Neuron (in vitro differentiated cells): Measurements from ENCODE around the gene GIGYF2.

Source experiments
- H2AFZ ChIP-seq: one replicate; pipeline ENCODE4 v1.6.1; 2013; ENCODE audit warnings: low read depth, mild to moderate bottlenecking, inconsistent platforms, low read length, moderate library complexity
- H3K27me3 ChIP-seq: one replicate; pipeline ENCODE4 v1.6.1; 2013; ENCODE audit warnings: low read length; ENCODE audit not compliant: insufficient read depth
- H3K36me3 ChIP-seq: one replicate; pipeline ENCODE4 v1.6.1; 2013; ENCODE audit warnings: low read length; ENCODE audit not compliant: insufficient read depth
- H3K4me1 ChIP-seq: one replicate; pipeline ENCODE4 v1.6.1; 2013; ENCODE audit warnings: low read length; ENCODE audit not compliant: insufficient read depth
- H3K4me3 ChIP-seq: 2 replicates; pipeline ENCODE4 v1.5.1; 2013; ENCODE audit warnings: mild to moderate bottlenecking, low read length, moderate library complexity
- H3K9me3 ChIP-seq: one replicate; pipeline ENCODE4 v1.6.1; 2013; ENCODE audit warnings: low read length

GIGYF2 gene

GRCh38 chr2:232878855-232879617 lies 181.9 kb downstream of the GIGYF2 start:
- Histone ChIP-seq H3K4me1 (no peaks in the 10 kb centered on the region), H3K9me3 (no peaks in the 10 kb centered on the region), H3K27me3 (no peaks in the 10 kb centered on the region), H3K4me3 (no peak overlapping the region), H2AFZ (no peak overlapping the region), H3K36me3 (no peaks in the 10 kb centered on the region)

DNA sequence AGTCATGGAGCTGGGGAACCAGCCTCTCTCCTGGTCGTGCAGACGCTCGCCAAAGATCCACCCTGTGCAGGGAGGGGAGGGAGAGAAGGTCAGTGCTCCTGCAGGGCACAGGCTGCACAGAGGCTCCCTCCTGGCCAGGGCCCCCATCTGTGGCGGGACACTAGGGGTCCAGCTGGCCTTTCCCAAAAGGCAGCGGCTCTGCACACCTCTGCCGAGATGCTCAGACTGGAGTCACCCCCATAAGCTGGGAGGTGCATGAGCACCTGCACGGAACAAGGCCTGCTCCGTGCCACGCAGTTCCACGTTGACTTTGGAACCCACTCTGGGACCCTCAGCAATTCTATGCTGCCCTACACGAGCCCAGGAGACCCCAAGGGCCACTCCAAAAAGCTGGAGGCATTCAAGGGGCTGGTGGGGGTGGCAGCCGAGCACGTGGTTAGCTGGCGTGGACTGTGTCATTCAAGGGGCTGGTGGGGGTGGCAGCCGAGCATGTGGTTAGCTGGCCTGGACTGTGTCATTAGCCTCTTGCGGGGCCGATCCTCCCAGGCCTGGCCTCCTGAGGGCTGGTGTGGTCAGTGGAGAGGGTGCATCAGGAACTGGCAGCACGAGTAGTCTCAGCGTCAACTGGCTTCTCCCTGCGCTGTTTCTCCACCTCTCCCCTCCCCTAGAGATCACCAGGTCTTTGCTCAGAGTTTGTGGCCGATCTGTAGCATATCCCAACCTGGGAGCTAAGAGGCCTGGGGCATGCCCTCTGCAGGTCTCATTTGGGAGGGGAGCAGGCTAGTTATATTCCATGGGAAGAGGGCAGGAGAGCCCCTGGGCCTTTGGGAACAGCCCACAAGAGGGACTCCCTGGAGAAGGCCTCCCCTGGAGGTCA lies 182.7 kb downstream of the GIGYF2 start:
- Histone ChIP-seq H3K36me3 (no peaks in the 10 kb centered on the region), H3K9me3 (no peaks in the 10 kb centered on the region), H2AFZ (no peak overlapping the region), H3K27me3 (no peaks in the 10 kb centered on the region), H3K4me1 (no peaks in the 10 kb centered on the region), H3K4me3 (no peak overlapping the region)

GRCh38 chr2:232880764-232881351 lies 183.7 kb downstream of the GIGYF2 start:
- Histone ChIP-seq H3K4me3 (no peak overlapping the region), H2AFZ (no peak overlapping the region), H3K9me3 (no peaks in the 10 kb centered on the region), H3K36me3 (no peaks in the 10 kb centered on the region), H3K4me1 (no peaks in the 10 kb centered on the region), H3K27me3 (no peaks in the 10 kb centered on the region)

GRCh38 chr2:232882085-232882484 lies 185.0 kb downstream of the GIGYF2 start:
- Histone ChIP-seq H3K4me1 (no peaks in the 10 kb centered on the region), H3K4me3 (no peak overlapping the region), H3K9me3 (no peaks in the 10 kb centered on the region), H3K36me3 (no peaks in the 10 kb centered on the region), H2AFZ (no peak overlapping the region), H3K27me3 (no peaks in the 10 kb centered on the region)

- Histone ChIP-seq H3K4me1 (no peaks in the 10 kb centered on the region), H3K36me3 (no peaks in the 10 kb centered on the region), H2AFZ (no peak overlapping the region), H3K9me3 (no peaks in the 10 kb centered on the region), H3K27me3 (no peaks in the 10 kb centered on the region), H3K4me3 (no peak overlapping the region)
Measured at GRCh38 chr2:232882505-232883115, 185.5 kb downstream of the GIGYF2 start.

DNA sequence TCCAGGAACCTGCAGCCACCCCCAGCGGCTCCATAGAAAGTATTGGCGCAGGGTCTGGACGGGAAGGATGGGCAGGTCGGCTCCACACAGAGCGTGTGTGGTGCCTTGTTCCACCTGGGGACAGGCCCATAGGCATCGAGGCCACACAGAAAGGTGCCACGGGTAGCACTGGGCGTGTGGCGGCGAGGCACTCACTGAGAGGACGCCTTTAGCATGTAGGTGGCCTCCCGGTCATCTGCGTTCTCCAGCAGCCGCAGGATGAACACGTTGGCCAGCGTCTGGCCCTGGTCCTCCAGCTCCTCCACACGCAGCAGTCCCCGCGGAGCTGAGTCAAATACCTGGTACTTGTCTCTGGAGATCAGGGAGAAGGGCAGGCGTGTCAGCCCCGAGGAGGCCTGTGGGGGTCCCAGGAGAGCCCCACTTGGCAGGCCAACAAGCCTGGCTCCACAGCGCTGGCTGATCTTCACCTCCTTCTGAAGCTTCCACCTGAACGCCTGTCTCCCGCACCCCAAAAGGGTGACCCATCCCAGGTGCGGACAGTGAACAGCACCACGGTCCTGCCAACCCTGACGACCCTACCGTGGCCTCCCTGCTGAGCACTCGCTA lies 186.1 kb downstream of the GIGYF2 start:
- Histone ChIP-seq H3K36me3 (no peaks in the 10 kb centered on the region), H3K4me3 (no peak overlapping the region), H2AFZ (no peak overlapping the region), H3K27me3 (no peaks in the 10 kb centered on the region), H3K4me1 (no peaks in the 10 kb centered on the region), H3K9me3 (no peaks in the 10 kb centered on the region)

- H3K4me3 ChIP-seq = no peak overlapping the region
- H3K9me3 ChIP-seq = no peaks in the 10 kb centered on the region
- no peaks in the 10 kb centered on the region for H3K27me3 ChIP-seq
- no peak overlapping the region for H2AFZ ChIP-seq
- H3K36me3 ChIP-seq = no peaks in the 10 kb centered on the region
- no peaks in the 10 kb centered on the region for H3K4me1 ChIP-seq
Measured at GRCh38 chr2:232884001-232884421, 186.9 kb downstream of the GIGYF2 start.

DNA sequence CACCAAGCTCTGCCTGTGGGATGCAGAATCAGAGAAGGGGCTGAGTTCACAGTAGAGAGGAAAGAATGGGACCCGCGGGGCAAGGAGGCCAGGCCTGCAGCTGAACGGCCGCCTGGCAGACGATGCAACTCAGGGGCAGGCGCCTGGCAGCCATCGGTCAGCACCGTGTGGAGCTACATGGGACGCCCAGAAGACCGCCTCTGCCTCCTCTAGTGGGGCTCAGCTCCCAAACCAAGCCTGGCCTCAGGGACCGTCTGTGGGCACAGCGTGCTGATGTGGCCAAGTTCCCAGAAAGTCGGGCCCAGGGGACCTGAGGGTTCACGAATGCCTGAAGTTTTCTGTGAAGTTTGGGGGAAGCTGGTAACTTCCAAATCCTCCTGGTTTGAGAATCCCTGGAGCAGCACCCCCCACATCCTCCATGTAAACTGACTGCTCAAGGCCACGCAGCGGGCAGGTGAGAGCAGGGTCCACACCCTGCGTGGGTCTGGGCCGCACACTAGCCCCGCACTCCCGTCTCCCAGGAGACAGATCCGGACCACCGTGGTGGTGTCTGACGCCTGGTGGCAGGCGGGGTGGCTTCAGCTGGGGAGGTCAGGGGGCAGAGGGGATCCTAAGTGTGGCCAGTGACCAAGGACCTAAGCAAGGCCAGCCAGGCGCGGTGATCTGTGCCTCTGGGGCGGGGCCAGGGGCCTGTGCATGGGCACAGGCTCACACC lies 187.6 kb downstream of the GIGYF2 start:
- Histone ChIP-seq H3K9me3 (no peaks in the 10 kb centered on the region), H3K4me3 (no peak overlapping the region), H3K27me3 (no peaks in the 10 kb centered on the region), H3K4me1 (no peaks in the 10 kb centered on the region), H2AFZ (no peak overlapping the region), H3K36me3 (no peaks in the 10 kb centered on the region)

DNA sequence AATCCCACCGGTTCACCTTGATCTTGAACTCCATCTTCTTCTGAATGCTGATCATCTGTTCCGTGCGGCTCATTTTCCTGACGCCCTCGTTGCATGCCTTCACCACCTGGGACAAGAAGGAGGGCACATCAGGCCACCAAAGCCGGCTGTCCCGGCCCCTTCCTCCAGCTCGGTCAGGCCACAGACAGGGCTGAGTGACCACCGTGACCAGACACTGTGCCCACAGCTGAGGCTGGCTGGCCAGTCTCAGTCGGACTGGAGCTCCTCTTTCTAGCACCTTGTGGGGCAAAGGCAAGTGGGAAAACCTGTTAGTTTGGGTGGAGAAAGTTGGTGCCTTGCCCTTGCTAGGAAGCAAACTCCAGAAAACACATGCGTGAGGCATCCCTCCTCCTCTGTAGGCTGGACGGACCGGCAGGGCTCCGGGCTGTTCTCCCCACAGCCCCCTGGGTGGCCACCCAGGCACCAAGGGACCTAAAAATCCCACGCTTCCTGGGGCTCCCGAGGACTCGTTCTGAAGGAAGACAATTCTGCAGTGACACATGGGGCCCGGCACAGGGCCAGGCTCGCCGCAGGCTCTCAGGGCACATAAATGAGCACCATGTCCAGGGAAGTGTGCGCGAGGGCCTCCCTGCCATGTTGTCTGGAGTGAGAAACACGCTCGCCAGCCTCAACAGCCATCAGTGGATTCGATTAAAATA lies 188.3 kb downstream of the GIGYF2 start:
- Histone ChIP-seq H3K4me1 (no peaks in the 10 kb centered on the region), H3K36me3 (no peaks in the 10 kb centered on the region), H2AFZ (no peak overlapping the region), H3K4me3 (no peak overlapping the region), H3K9me3 (no peaks in the 10 kb centered on the region), H3K27me3 (no peaks in the 10 kb centered on the region)

DNA sequence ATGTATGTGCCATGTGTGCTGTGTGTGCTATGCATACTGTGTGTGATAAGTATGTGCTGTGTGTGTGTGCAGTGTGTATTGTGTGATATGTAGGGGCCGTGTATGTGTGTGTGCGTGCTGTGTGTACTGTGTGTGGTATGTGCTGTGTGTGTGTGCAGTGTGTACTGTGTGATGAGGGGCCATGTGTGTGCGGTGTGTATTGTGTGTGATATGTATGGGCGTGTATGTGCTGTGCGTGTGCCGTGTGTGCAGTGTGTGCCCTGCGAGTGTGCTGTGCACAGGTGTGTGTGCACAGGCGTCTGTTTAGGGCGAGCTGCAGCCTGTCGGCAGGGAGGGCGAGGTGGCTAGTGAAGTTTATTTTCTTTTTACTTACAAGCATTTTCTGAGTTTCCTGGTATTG lies 189.0 kb downstream of the GIGYF2 start:
- H3K27me3 ChIP-seq = no peaks in the 10 kb centered on the region
- no peak overlapping the region for H2AFZ ChIP-seq
- no peaks in the 10 kb centered on the region for H3K9me3 ChIP-seq
- H3K36me3 ChIP-seq = no peaks in the 10 kb centered on the region
- H3K4me3 ChIP-seq = no peak overlapping the region
- no peaks in the 10 kb centered on the region for H3K4me1 ChIP-seq

GRCh38 chr2:232886632-232887031 lies 189.5 kb downstream of the GIGYF2 start:
- Histone ChIP-seq H3K36me3 (no peaks in the 10 kb centered on the region), H3K4me3 (no peak overlapping the region), H3K9me3 (no peaks in the 10 kb centered on the region), H3K4me1 (no peaks in the 10 kb centered on the region), H3K27me3 (no peaks in the 10 kb centered on the region), H2AFZ (no peak overlapping the region)
